GM19467 (cell line): ENCODE measurements around the gene UQCC5.

Source experiments
- ATAC-seq: cut with Tn5 transposase; IDR thresholded peaks from one replicate; pipeline ENCODE4 v1.9.1; 2021; ENCODE audit warnings: mild to moderate bottlenecking, moderate library complexity; ENCODE audit not compliant: unreplicated experiment

The UQCC5 gene

DNA sequence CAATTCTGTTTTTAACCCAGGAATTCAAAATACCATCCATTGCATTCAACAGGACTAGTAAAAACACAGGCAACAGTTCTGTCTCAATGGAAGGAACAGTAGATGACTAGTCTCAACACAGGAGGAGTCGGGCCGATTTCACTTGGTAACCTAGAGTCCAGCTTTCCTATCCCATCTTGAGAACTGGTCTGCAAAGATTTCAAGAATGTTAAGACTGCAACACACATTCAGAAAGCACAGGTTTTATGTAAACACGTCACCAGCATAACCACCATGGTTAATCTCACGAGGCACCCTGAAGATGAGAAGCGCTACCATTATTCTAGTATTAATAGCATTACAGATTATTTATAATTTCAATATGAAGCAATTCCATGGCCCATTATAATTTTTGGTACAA is 22.0 kb downstream of the UQCC5 start:
- ATAC-seq: no peak

DNA sequence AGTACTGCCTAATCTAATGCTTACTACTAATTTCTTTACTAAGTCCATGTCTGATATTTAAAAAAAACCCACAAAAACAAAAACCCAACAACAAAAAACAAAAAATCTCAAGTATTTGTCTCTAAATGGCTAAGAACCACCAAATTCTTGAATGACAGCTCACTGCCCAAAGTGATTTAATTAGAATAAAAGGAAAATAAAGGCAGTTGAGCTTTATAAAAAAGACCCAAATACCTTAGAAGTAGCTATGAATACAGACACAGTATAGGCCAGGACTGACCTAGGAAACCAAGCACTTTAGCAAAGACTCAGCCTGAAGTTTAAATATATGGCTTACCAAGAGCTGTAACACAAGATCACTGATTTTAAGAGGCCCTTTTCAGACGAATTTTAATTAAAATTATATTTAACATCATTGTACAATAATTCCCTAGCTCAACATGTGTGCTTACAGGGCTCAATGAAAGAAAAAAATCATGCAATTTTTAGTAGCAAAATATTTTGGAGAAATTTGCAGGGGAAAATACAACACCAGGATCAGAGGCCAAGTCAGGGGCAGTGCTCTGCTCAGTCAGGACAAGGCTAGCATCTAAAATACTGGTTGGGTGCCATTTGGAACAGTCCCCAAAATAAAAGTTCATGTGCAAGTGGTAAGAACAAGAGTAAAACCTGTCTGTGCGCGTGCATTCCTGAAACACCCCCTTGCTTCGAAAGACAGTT is 24.8 kb downstream of the UQCC5 start:
- ATAC-seq: no peak

DNA sequence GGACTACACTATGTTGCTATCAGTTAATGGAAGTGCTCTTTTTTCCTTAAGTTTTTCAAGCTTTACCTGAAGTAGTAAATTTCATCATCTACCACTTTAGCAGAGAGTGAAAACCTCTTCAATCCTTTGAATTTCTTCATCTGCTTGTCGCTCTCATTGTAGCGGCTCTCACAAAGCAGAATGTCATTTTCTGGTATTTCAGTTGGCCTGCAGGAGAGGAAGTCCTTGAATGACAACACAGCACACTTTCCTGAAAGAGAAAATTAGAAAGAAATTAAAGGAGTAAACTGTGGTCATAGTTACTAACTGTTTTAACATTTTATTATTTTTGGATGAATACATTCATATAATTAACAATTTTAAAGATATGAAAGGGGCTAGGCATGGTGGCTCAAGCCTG is 27.6 kb downstream of the UQCC5 start:
- ATAC-seq: no peak

DNA sequence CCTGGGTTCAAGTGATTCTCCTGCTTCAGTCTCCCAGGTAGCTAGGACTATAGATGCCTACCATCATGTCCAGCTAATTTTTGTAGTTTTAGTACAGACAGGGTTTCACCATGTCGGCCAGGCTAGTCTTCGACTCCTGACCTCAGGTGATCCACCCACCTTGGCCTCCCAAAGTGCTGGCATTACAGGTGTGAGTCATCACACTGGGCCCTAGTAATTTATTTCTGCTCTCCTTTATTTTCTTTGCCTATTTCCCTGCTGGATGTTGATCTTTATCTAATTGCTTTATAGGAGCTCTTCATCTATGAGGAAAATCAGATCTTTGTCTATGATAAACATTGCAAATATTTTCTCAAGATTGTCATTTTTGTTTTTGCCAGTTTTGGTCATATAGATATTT is 31.7 kb downstream of the UQCC5 start:
- no peak for ATAC-seq

DNA sequence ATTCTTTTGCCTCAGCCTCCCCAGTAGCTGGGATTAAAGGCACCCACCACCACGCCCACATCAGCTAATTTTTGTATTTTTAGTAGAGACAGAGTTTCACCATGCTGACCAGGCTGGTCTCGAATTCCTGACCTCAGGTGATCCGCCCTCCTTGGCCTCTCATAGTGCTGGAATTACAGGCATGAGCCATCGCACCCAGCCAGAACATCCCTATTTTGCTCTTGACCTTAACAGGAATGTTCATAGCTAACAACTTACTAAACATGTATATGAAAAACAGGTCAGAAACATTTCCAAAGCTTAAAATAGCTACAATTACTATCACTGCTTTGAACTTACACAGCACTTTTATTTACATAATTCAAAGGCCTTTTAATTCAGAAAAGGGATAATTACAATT is 33.7 kb downstream of the UQCC5 start:
- no peak for ATAC-seq

DNA sequence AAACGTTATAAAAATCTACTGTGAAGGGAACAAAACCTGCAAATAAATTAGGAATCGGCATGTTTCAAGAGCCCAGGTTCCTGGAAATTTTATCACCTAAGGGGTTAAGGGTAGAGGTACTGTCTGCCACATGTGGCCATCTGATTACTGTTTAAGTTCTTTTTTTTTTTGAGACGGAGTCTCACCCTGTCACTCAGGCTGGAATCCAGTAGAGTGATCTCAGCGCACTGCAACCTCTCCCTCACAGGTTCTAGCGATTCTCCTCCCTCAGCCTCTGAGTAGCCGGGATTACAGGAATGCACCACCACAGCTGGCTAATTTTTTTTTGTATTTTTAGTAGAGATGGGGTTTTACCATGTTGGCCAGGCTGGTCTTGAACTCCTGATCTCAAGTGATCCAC is 35.8 kb downstream of the UQCC5 start:
- no peak for ATAC-seq

DNA sequence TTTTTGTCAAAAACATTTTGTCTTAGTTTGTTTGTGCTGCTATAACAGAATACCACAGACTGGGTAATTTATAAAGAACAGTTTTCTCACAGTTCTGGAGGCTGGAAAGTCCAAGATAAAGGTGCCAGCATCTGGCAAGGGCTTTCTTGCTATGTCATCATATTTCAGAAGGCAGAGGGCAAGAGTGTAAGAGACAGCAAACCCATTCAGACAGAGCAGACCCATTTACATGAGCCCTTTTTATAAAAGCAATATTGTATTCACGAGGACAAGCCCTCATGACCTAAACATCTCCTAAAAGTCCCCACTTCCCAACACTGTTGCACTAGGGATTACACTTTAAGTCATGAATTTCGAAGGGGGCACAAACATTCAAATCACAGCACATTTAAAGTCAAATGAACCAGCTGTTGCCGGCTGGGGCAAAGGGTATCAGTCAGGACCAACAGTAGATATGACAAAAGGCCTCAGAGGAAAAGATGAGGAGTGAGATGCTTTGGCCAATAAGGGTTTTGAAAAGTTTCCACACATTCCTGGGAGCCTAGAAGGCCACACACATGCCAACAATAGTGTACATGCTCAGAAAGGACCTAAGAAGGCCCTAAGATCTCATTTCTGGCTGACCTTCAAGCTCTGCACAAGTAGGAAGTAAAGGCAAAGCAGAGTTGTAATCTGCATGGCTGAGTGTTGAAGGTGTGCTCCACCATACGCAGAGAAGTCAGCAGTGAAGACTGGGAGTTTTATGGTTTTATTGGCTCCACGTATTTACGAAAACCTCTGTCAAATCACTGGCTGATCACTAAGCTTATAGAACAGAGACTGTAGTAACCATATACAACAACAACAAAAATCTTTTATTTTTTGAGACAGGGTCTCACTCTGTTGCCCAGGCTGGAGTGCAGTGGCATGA is 37.9 kb downstream of the UQCC5 start:
- ATAC-seq: no peak
